Dendritic cell treated with granulocyte-macrophage colony-stimulating factor and Interleukin-4, amounts not matched to agents 40 ng/mL and 50 ng/mL, for 4 days (primary cell): Measurements from ENCODE around the gene HSPA4L.

ENCODE experiments used
- H3K27ac Mint-ChIP-seq: one replicate; pipeline ENCODE4 v1.8.0; 2022; ENCODE audit warnings: mild to moderate bottlenecking, mixed read lengths
- H3K27me3 Mint-ChIP-seq: one replicate; pipeline ENCODE4 v1.8.0; 2022; ENCODE audit warnings: mild to moderate bottlenecking, mixed read lengths
- H3K36me3 Mint-ChIP-seq: one replicate; pipeline ENCODE4 v1.8.0; 2022; ENCODE audit warnings: low read depth, mixed read lengths
- H3K4me1 Mint-ChIP-seq: one replicate; pipeline ENCODE4 v1.8.0; 2022; ENCODE audit warnings: low read depth, mixed read lengths
- H3K4me3 Mint-ChIP-seq: one replicate; pipeline ENCODE4 v1.8.0; 2022; ENCODE audit warnings: mild to moderate bottlenecking, moderate library complexity, mixed read lengths
- H3K9me3 Mint-ChIP-seq: one replicate; pipeline ENCODE4 v1.8.0; 2022; ENCODE audit warnings: mixed read lengths
- intact Hi-C: fragments of 100-400 bp; cut with micrococcal nuclease; formaldehyde crosslinking; loops from one replicate; pipeline ENCODE4 v1.15.0; 2022

Gene HSPA4L

DNA sequence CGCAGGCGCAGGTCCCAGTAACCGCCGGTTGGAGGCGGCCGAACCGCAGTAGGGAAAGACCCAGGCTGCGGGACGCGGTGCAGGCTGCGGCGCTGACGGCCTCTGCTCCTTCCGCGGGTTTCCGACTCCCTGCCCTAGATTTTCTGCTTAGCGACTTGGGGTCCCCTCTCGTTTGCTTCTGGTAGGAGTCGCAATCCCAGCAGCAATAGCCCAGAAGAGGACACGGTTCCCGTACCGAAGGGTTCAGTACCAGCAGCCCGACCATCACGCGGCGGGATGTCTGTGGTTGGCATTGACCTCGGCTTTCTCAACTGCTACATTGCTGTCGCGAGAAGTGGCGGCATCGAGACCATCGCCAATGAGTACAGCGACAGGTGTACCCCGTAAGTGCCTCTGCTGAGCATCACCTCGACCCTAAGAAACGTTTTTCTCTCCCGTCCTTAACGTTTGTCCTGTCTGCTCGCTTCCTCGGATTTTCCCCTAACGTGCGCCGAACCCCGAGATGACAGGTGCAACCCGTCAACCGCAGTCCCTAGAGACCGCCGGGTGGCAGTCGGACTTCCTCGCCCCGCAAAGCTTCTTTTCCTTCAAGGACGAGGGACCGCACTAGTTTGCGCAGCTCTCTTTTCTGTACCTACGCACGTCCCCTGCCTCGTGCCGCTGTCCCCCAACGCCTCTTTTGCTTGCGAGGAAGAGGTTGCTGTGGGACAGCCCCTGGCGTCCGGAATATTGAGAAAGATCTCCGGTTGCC, at the start of gene HSPA4L:
Gene HSPA4L (plus strand): TSS at position 48 of the 751 bp plus-strand sequence. CDS start 229 bp downstream, at position 277.
- peaks cover 31% of the 10 kb centered on the region for H3K4me1 Mint-ChIP-seq
- peaks cover 45% of the 10 kb centered on the region for H3K27me3 Mint-ChIP-seq
- intact Hi-C loops, result loop anchor here (2.0 to 10.0 kb wide), 4 partner anchors 98 to 185 kb away; partner anchors contain the start of genes ABHD18, INTU, MFSD8 and PLK4
- H3K27ac Mint-ChIP-seq, result peak within 1 kb of the TSS; percentile 34
- peak within 1 kb of the TSS; percentile 82 for H3K4me3 Mint-ChIP-seq
- peaks cover 7% of the 10 kb centered on the region for H3K36me3 Mint-ChIP-seq
- no peaks in the 10 kb centered on the region for H3K9me3 Mint-ChIP-seq

DNA sequence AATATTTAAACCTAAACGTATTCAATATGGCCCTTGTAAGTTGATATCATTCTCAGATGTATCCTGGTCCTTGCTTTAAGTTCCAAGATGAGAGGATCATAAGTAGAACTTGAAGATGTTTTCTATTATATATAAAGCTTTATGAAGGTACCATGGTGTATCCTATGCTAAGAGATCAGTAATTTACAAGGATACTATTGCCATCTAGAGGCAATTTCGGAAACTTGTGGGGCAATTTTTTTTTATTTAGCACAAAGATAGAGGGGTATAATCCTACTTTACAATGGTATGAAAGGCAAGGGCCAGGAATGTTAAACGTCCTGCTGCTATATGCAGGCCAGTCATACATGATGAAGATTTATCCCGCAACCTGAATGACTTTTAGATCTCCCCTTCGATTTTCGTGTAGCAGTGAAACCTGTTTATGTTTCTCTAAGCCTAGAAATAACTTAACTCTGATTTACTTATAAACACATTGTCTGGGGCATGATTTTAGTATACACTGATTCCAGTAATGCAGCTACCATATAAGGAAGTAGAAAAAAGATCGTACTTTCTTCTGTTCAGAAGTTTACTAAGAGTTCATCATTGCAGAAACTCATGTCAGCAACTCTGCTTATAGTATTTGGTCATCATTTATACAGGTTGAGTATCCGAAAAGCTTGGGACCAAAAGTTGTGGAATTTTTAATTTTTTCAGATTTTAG, 49.3 kb upstream of the HSPA4L start:
- H3K4me1 Mint-ChIP-seq, result no peaks in the 10 kb centered on the region
- intact Hi-C loops, result loop anchor here (1.0 kb wide), 1 partner anchor 127 kb away; no protein-coding TSS in a partner anchor
- H3K36me3 Mint-ChIP-seq, result no peaks in the 10 kb centered on the region
- H3K9me3 Mint-ChIP-seq, result no peaks in the 10 kb centered on the region
- no peak overlapping the region for H3K27ac Mint-ChIP-seq
- no peak overlapping the region for H3K4me3 Mint-ChIP-seq
- no peaks in the 10 kb centered on the region for H3K27me3 Mint-ChIP-seq

DNA sequence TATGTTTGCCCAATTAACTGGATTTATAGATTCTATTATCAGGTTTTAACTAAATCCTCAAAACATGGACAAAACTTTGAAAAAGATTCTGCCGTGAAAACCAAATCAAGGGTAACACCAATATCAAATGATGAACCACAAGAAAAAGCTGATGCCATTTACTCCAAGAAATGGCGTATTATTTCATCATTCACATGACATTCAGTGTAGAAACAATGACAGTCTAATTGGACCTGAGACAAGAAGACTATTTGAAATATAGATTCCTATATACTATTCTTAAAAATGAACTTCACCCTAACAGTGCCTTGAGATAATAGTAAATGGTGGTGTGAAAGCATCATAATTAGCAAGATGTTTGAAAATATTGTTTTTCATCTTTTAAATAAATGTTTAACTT, 47.1 kb upstream of the HSPA4L start:
- H3K27ac Mint-ChIP-seq, result no peak overlapping the region
- H3K4me1 Mint-ChIP-seq, result no peaks in the 10 kb centered on the region
- intact Hi-C loops, result no loop called here
- no peaks in the 10 kb centered on the region for H3K9me3 Mint-ChIP-seq
- H3K36me3 Mint-ChIP-seq, result no peaks in the 10 kb centered on the region
- no peak overlapping the region for H3K4me3 Mint-ChIP-seq
- no peaks in the 10 kb centered on the region for H3K27me3 Mint-ChIP-seq

DNA sequence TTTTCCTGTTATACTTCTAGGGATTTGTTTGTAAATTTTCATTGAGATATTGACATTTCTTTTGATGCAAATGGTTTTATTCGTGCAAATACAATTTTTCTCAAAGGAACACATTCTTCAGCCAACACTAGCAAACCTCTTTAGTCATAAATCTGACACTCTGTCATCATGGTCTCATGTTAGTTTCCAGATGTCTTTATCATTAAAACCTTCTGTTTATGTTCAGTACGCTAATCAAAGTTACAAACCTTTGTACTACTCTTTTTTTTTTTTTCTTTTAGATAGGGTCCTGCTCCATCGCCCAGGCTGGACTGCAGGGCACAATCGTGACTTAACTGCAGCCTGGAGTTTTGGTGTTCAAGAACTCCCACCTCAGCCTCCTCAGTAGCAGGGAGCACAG, 44.8 kb upstream of the HSPA4L start:
- peaks cover 9% of the 10 kb centered on the region for H3K9me3 Mint-ChIP-seq
- no peak overlapping the region for H3K27ac Mint-ChIP-seq
- H3K27me3 Mint-ChIP-seq, result no peaks in the 10 kb centered on the region
- intact Hi-C loops, result no loop called here
- H3K36me3 Mint-ChIP-seq, result no peaks in the 10 kb centered on the region
- H3K4me1 Mint-ChIP-seq, result no peaks in the 10 kb centered on the region
- no peak overlapping the region for H3K4me3 Mint-ChIP-seq

DNA sequence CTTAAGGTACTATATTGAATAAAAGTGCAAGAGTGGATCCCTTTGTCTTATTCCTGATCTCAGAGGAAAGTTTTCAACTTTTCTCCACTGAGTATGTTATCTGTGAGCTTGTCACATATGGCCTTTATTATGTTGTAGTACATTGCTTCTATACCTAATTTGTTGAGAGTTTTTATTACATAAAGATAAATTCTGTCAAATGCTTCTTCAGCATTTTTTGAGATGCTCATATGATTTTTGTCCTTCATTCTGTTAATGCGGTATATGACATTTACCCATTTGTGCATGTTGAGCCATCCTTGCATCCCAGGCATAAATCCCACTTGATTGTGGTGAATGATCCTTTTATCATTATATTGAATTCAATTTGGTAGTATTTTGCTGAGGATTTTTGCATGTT, 40.9 kb upstream of the HSPA4L start:
- Mint-ChIP-seq H3K27ac (no peak overlapping the region), H3K36me3 (no peaks in the 10 kb centered on the region), H3K9me3 (peaks cover 16% of the 10 kb centered on the region), H3K4me1 (no peaks in the 10 kb centered on the region), H3K27me3 (no peaks in the 10 kb centered on the region), H3K4me3 (no peak overlapping the region)
- intact Hi-C loops, result no loop called here

DNA sequence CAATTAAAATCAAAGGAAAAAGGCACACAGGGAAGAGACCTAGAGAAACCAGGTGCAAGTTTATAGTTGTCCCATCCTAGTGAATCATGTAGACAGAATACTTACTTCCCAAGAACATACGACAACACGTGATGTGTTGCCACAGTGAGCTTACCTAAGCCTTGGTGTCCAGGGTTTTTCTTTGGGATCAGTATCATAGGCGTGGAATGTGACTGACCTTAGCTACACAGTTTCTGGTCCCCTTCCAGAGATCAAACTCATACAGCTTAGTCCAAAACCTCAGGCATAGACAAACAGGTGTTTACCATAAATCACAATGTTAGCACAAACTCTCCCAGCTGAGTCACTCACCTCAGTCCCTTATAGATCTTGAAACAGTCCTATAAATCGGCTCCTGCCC, 34.2 kb upstream of the HSPA4L start:
- H3K9me3 Mint-ChIP-seq, result peaks cover 28% of the 10 kb centered on the region
- no peaks in the 10 kb centered on the region for H3K4me1 Mint-ChIP-seq
- H3K4me3 Mint-ChIP-seq, result no peak overlapping the region
- no peaks in the 10 kb centered on the region for H3K36me3 Mint-ChIP-seq
- H3K27me3 Mint-ChIP-seq, result no peaks in the 10 kb centered on the region
- H3K27ac Mint-ChIP-seq, result no peak overlapping the region
- intact Hi-C loops, result no loop called here

DNA sequence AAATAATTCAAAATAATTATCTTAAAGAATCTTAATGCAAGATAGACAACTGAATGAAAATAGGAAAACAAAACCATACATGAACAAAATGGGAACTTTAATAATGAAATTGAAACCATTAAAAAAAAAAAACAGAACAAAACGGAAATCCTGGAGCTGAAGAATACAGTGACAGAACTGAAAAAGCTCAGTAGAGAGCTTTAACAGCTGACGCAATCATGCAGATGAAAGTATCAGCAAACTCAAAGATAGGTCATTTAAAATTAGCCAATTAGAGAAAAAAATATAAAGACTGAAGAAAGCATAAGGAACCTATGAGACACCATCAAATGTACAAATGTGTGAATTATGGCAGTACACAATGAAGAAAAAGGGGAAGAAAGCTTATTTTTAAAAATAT, 33.2 kb upstream of the HSPA4L start:
- Mint-ChIP-seq H3K27me3 (no peaks in the 10 kb centered on the region), H3K27ac (no peak overlapping the region), H3K9me3 (peaks cover 26% of the 10 kb centered on the region), H3K4me3 (no peak overlapping the region), H3K36me3 (no peaks in the 10 kb centered on the region), H3K4me1 (no peaks in the 10 kb centered on the region)
- intact Hi-C loops, result no loop called here

DNA sequence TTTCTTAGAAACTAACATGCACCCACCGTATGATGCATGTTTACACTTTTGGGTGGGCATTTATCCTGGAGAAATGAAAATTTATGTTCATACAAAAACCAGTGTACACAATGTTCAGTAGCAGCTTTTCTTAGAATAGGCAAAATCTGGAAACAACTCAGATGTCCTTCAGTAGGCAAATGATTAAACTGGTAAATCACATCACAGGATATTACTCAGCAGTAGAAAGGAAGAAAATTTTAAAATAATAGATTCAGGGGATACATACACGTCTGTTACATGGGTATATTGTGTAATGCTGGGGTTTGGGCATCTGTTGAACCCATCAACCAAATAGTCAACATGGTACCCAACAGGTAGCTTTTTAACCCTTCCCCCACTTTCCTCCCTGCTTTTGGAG, 25.2 kb upstream of the HSPA4L start:
- Mint-ChIP-seq H3K4me3 (no peak overlapping the region), H3K27me3 (no peaks in the 10 kb centered on the region), H3K4me1 (no peaks in the 10 kb centered on the region), H3K9me3 (peaks cover 25% of the 10 kb centered on the region), H3K27ac (no peak overlapping the region), H3K36me3 (no peaks in the 10 kb centered on the region)
- intact Hi-C loops, result no loop called here

DNA sequence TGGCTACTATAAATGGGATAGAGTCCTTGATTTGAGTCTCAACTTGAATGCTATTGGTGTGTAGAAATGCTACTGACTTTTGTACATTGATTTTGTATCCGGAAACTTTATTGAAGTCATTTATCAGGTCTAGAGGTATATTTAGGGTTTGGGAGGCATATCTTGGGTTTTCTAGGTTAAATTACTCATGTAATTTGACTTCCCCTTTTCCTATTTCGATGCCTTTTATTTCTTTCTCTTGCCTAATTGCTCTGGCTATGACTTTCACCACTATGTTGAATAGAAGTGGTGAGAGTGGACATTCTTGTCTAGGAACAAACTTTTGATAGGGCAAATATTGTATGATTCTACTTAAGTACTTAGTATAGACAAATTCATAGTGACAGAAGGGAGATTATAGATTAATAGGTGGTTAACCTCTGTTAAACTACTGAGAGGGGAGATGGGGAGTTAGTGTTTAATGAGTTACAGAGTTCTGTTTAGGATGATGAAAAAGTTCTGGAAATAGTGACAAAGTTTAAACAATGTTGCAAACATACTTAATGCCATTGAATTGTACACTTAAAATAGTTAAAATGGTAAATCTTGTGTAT, 22.8 kb upstream of the HSPA4L start:
- H3K4me3 Mint-ChIP-seq, result no peak overlapping the region
- no peaks in the 10 kb centered on the region for H3K27me3 Mint-ChIP-seq
- H3K36me3 Mint-ChIP-seq, result no peaks in the 10 kb centered on the region
- no peak overlapping the region for H3K27ac Mint-ChIP-seq
- H3K4me1 Mint-ChIP-seq, result no peaks in the 10 kb centered on the region
- peaks cover 25% of the 10 kb centered on the region for H3K9me3 Mint-ChIP-seq
- intact Hi-C loops, result no loop called here

DNA sequence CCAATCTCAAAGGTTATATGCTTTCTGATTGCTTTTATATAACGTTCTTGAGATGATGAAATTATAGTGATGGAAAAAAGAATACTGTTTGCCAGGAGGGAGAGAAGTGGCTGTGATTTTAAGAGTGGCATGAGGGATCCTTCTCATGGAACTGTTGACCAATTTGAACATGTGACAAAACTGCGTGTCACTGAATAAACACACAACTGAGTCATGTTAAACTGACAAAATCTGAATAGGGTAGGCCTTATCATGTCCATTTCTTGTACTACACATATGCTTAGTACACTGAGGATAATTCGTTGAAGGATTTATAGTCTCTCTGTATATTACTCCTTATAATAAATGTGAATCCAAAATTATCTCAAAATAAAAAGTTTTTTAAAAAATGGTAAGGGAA, 22.2 kb upstream of the HSPA4L start:
- intact Hi-C loops, result no loop called here
- Mint-ChIP-seq H3K9me3 (peaks cover 25% of the 10 kb centered on the region), H3K27me3 (no peaks in the 10 kb centered on the region), H3K36me3 (no peaks in the 10 kb centered on the region), H3K27ac (no peak overlapping the region), H3K4me1 (no peaks in the 10 kb centered on the region), H3K4me3 (no peak overlapping the region)

DNA sequence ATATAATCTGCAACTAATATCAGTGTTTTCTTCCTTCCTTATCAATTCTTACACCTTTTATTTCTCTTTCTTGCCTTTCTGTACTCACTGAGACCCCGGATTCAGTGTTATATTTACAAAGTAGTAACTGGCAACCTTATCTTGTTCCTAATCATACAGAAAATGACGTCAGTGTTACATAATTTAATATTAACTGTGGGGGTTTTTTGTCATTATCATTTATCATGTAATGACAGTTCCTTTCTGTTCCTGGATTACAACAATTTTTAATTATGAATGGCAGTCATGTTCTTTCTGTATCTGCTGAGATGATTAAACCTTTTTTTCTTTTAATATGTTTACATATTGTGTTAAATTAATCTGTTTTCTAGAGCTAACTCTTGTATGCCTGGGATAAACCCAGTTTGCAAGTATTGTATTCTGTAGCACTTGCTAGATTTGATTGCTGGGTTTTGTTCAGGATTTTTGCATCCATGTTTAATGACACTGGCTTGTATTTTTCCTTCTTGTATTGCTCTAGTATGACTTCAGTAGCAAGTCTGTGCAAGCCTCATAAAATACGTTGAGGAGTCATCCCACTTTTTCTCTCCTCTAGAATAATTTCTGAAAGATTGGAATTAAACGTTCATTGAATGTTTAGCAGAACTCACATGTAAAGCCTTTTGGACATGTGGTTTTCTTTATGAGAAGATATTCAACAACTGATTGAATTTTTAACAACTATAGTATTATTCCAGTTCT, 10.4 kb upstream of the HSPA4L start:
- Mint-ChIP-seq H3K4me3 (no peak overlapping the region), H3K27me3 (no peaks in the 10 kb centered on the region), H3K36me3 (no peaks in the 10 kb centered on the region), H3K9me3 (no peaks in the 10 kb centered on the region), H3K4me1 (no peaks in the 10 kb centered on the region), H3K27ac (no peak overlapping the region)
- intact Hi-C loops, result no loop called here

DNA sequence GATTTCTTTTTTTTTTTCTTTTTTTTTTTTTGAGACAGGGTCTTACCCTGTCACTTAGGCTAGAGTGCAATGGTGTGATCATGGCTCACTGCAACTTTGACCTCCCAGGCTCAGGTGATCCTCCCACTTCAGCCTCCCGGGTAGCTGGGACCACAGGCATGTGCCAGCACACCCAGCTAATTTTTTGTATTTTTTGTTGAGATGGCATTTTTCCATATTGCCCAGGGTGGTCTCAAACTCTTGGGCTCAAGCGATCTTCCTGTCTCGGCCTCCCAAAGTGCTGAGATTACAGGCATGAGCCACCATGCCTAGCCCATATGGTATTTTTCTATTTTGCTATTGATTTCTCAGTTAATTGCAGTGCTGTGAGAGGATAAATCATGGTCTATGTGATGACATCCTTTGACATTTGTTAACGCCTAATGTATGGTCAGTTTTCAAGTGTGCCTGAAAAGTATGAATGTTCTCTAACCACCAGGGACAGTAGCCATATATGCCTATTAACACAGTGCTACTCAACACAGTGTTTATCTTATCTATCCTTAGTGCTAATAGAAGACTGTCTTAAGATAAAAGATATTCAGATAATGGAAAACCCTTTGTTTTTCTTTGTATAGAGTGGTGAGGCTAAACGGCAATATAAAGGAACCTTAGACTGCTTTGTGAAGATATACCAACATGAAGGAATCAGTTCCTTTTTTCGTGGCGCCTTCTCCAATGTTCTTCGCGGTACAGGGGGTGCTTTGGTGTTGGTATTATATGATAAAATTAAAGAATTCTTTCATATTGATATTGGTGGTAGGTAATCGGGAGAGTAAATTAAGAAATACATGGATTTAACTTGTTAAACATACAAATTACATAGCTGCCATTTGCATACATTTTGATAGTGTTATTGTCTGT, 9.1 kb upstream of the HSPA4L start:
- Mint-ChIP-seq H3K36me3 (no peaks in the 10 kb centered on the region), H3K9me3 (no peaks in the 10 kb centered on the region), H3K4me3 (no peak overlapping the region), H3K27ac (no peak overlapping the region), H3K4me1 (no peaks in the 10 kb centered on the region), H3K27me3 (peaks cover 5% of the 10 kb centered on the region)
- intact Hi-C loops, result no loop called here

DNA sequence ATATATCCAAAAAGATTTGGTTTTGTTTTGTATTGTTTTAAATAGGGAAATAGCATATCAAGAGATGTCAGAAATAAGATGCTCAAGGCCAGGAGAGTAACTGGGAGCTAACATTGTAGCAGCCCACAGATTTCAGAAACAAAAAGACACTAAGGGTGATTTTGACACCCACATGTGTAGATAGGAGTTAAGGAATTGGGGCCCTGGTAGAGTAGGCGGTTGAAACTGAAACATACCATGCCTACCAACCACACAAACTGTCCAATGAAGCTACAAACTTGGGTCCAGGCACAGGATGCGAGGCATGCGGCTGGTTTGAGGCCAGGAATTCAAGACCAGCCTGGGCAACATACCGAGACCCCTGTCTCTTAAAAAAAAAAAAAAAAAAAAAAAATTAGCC, 6.3 kb upstream of the HSPA4L start:
- intact Hi-C loops, result no loop called here
- H3K4me1 Mint-ChIP-seq, result peaks cover 12% of the 10 kb centered on the region
- H3K27me3 Mint-ChIP-seq, result peaks cover 17% of the 10 kb centered on the region
- no peaks in the 10 kb centered on the region for H3K9me3 Mint-ChIP-seq
- no peak overlapping the region for H3K4me3 Mint-ChIP-seq
- H3K27ac Mint-ChIP-seq, result no peak overlapping the region
- H3K36me3 Mint-ChIP-seq, result no peaks in the 10 kb centered on the region
